ENCODE measurements around the gene PTGES3L. TPM values are rescaled to one million over a fixed set of nuclear protein-coding genes. Genes with fewer than 3 reads are reported as not detected.

Gene PTGES3L
- total RNA-seq, result under 1 TPM in 3 of 5 donors, not detected in 2; 0.25 to 0.44 (median 0.41) TPM
- 0.29 TPM for total RNA-seq (2013)
- 0 to 0.26 (median 0.05) reads per million in 29 experiments for total RNA-seq

DNA sequence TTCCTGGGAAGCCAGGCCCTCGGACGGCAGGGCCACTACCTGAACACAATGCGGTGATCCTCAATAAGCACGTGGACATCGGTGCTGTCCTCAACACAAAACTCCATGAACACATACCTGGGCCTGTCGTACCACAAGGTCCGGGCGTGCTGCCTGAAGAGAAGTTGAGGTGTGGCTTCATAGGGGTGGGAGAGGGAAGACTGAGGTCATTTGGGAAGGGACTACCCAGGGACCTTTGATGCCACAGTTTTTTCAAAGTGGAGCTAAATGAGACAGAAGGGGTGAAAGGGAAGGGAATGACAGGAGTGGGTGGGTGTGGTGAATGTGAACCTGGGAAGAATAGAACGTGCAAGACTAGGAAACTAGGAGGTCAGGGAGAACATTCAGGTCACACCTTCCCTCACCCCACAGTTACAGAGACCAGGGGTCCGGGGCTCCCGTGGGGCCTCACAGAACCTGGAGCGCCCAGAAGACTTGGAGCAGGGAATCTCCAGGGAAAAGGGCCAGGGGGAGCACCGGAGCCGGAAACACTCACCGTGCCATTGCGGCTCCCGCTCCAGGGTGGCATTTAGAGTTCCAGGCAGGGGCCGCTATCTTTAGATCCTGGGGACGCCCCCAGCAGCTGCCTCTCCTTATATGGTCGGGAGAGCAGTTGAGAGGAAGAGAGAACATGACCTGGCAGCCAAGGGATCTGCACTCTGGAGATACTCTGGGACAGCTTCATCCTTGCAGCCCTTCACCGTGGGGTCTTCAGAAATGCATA lies at the start of gene PTGES3L:
Gene PTGES3L, minus strand, starts transcription at position 570 of the 763 bp plus-strand sequence. Its CDS starts 27 bp downstream, at position 543.
- ChIA-PET POLR2A (no interaction called here), CTCF (interaction anchor here in 1 of 2 donors (0.6 kb wide), 2 partner anchors 130 to 705 kb away, joined by 4 read pairs; no protein-coding TSS in a partner anchor)
- DNase-seq, result peak in 3 of 35 experiments; percentile 10 to 24 (median 13)
- Histone ChIP-seq H3K9me3 (no peaks in the 10 kb centered on the region), H3K4me3 (ENCODE audit: control insufficient read depth in 1 of 2, extremely low read depth in 1 of 2, low read length in 1 of 2) (peak within 1 kb of the TSS; percentile 69 to 83), H3K36me3 (ENCODE audit: control insufficient read depth in 2 of 2, extremely low read depth in 1 of 2, insufficient read depth in 1 of 2, low read length in 1 of 2) (peaks cover 0 to 3% of the 10 kb centered on the region in 2 donors), H3K27ac (ENCODE audit: low read length) (peak within 1 kb of the TSS; percentile 60), H3K27me3 (replicated peaks in 1 of 2; ENCODE audit: control insufficient read depth in 2 of 2, extremely low read depth in 1 of 2, insufficient read depth in 2 of 2, low read length in 1 of 2) (no peaks in the 10 kb centered on the region), H3K4me1 (ENCODE audit: control insufficient read depth in 1 of 2, extremely low read depth in 1 of 2, insufficient read depth in 2 of 2, low read length in 2 of 2) (peaks cover 13 to 23% of the 10 kb centered on the region in 2 experiments)
- 24% methylated on average over 9 of the region's 21 CpGs for WGBS (ENCODE audit: insufficient coverage)
- peak within 1 kb of the TSS; percentile 97 to 99 (median 98) for H3K4me3 Mint-ChIP-seq
- H3K27ac Mint-ChIP-seq, result peak within 1 kb of the TSS; percentile 96 to 97
- no peaks in the 10 kb centered on the region for H3K9me3 Mint-ChIP-seq
- H3K27me3 Mint-ChIP-seq, result no peaks in the 10 kb centered on the region
- peaks cover 4% of the 10 kb centered on the region for H3K36me3 Mint-ChIP-seq
- peaks cover 32 to 36% (median 35%) of the 10 kb centered on the region in 3 donors for H3K4me1 Mint-ChIP-seq
- peak; percentile 10 to 36 (median 24) for ATAC-seq (replicated peaks in 1 of 4)

DNA sequence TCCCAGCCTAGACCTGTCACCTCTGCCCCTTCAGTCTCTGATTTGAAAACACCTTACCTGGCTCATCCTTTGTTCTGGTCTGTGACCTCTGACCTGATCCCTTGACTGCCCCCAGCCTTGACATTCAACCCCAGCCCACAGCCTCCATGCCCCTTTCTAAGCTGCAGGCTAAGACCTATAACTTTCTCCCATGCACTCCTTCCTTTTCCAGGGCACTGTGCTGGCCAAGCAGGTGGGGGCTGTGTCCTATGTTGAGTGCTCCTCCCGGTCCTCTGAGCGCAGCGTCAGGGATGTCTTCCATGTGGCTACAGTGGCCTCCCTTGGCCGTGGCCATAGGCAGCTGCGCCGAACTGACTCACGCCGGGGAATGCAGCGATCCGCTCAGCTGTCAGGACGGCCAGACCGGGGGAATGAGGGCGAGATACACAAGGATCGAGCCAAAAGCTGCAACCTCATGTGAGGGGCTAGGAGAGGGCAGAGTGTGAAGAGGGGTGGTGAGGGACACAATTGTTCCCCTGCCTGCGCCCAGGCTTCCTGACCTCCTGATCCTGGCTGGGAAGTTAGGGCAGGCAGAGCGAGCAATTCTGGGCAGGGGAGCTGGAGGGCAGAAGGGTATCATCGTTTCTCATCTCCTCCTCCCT lies 48.5 kb upstream of the PTGES3L start:
- ATAC-seq (replicated peaks in 1 of 4), result no peak
- H3K9me3 Mint-ChIP-seq, result no peaks in the 10 kb centered on the region
- H3K27ac Mint-ChIP-seq, result no peak overlapping the region
- DNase-seq, result no peak
- Histone ChIP-seq H3K27me3 (replicated peaks in 1 of 2; ENCODE audit: control insufficient read depth in 2 of 2, extremely low read depth in 1 of 2, insufficient read depth in 2 of 2, low read length in 1 of 2) (no peaks in the 10 kb centered on the region), H3K27ac (ENCODE audit: low read length) (no peak overlapping the region), H3K36me3 (ENCODE audit: control insufficient read depth in 2 of 2, extremely low read depth in 1 of 2, insufficient read depth in 1 of 2, low read length in 1 of 2) (no peaks in the 10 kb centered on the region), H3K9me3 (no peaks in the 10 kb centered on the region), H3K4me1 (ENCODE audit: control insufficient read depth in 1 of 2, extremely low read depth in 1 of 2, insufficient read depth in 2 of 2, low read length in 2 of 2) (peaks cover 0 to 23% of the 10 kb centered on the region in 2 experiments), H3K4me3 (ENCODE audit: control insufficient read depth in 1 of 2, extremely low read depth in 1 of 2, low read length in 1 of 2) (no peak overlapping the region)
- 93% methylated on average over 14 of the region's 17 CpGs for WGBS (ENCODE audit: insufficient coverage)
- no peaks in the 10 kb centered on the region for H3K36me3 Mint-ChIP-seq
- ChIA-PET POLR2A (no interaction called here), CTCF (no interaction called here)
- H3K4me1 Mint-ChIP-seq, result peaks cover 8 to 16% (median 14%) of the 10 kb centered on the region in 3 donors
- H3K27me3 Mint-ChIP-seq, result no peaks in the 10 kb centered on the region
- H3K4me3 Mint-ChIP-seq, result no peak overlapping the region

DNA sequence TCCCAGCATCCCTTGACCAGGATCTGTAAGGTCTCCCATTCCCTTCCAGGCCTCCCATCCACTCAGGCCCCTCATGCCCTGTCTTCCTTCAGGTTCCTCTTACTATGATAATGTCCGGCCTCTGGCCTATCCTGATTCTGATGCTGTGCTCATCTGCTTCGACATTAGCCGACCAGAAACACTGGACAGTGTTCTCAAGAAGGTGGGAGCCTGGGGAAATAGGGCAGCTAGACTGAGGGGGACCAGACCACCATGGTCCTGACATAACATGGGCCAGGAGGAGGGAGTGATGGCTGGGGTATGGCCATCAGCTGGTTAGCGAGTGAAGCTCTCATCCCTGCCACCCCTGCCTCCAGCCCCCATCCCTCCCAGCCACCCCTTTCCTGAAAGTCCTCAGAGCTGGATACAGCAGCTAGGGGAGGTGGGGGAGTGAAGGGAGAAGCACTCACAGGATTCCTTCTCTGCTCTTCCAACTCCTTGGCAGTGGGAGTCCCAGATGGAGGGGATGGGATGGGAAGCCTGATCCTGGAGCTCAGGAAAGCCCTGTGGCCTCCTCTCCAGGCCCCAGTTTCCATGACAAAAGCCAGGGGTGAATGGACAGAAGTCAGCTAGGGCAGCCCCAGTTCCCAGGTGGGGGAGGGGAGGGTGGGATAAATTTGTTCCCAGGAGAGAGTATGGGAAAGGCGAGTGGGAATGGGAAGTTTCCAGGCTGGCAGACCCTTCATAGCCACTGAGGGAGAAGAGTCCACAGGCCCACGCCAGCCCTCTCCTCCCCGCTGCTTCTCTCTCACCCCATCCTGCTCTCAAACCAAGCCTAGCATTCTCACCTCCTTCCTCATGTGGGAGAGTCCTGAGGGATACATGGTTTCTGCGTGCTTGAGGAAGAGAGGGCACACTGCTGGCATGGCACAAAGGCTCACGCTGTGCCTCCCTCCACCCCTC lies 47.5 kb upstream of the PTGES3L start:
- Mint-ChIP-seq H3K36me3 (no peaks in the 10 kb centered on the region), H3K9me3 (no peaks in the 10 kb centered on the region), H3K27ac (peak overlapping the region in 1 of 2 donors; percentile 54), H3K27me3 (no peaks in the 10 kb centered on the region), H3K4me3 (no peak overlapping the region), H3K4me1 (peaks cover 8 to 16% (median 14%) of the 10 kb centered on the region in 3 donors)
- no peaks in the 10 kb centered on the region for H3K36me3 ChIP-seq (ENCODE audit: control insufficient read depth in 2 of 2, extremely low read depth in 1 of 2, insufficient read depth in 1 of 2, low read length in 1 of 2)
- DNase-seq, result no peak
- no peaks in the 10 kb centered on the region for H3K27me3 ChIP-seq (replicated peaks in 1 of 2; ENCODE audit: control insufficient read depth in 2 of 2, extremely low read depth in 1 of 2, insufficient read depth in 2 of 2, low read length in 1 of 2)
- 100% methylated on average over 3 of the region's 9 CpGs for WGBS (ENCODE audit: insufficient coverage)
- CTCF ChIA-PET, result no interaction called here
- peaks cover 0 to 30% of the 10 kb centered on the region in 2 experiments for H3K4me1 ChIP-seq (ENCODE audit: control insufficient read depth in 1 of 2, extremely low read depth in 1 of 2, insufficient read depth in 2 of 2, low read length in 2 of 2)
- no peak overlapping the region for H3K27ac ChIP-seq (ENCODE audit: low read length)
- POLR2A ChIA-PET, result no interaction called here
- H3K4me3 ChIP-seq (ENCODE audit: control insufficient read depth in 1 of 2, extremely low read depth in 1 of 2, low read length in 1 of 2), result no peak overlapping the region
- no peaks in the 10 kb centered on the region for H3K9me3 ChIP-seq
- no peak for ATAC-seq (replicated peaks in 1 of 4)

GRCh38 chr17:43026595-43026994 lies 46.7 kb upstream of the PTGES3L start:
- Histone ChIP-seq H3K27ac (ENCODE audit: low read length) (no peak overlapping the region), H3K4me3 (ENCODE audit: control insufficient read depth in 1 of 2, extremely low read depth in 1 of 2, low read length in 1 of 2) (no peak overlapping the region), H3K36me3 (ENCODE audit: control insufficient read depth in 2 of 2, extremely low read depth in 1 of 2, insufficient read depth in 1 of 2, low read length in 1 of 2) (no peaks in the 10 kb centered on the region), H3K27me3 (replicated peaks in 1 of 2; ENCODE audit: control insufficient read depth in 2 of 2, extremely low read depth in 1 of 2, insufficient read depth in 2 of 2, low read length in 1 of 2) (no peaks in the 10 kb centered on the region), H3K9me3 (no peaks in the 10 kb centered on the region), H3K4me1 (ENCODE audit: control insufficient read depth in 1 of 2, extremely low read depth in 1 of 2, insufficient read depth in 2 of 2, low read length in 2 of 2) (peaks cover 2 to 34% of the 10 kb centered on the region in 2 experiments)
- WGBS (ENCODE audit: insufficient coverage), result 100% methylated on average over 1 of the region's 5 CpGs
- DNase-seq, result peak in 1 of 35 experiments; percentile 32
- Mint-ChIP-seq H3K27ac (peak overlapping the region in 1 of 2 donors; percentile 54), H3K9me3 (no peaks in the 10 kb centered on the region), H3K4me3 (peak overlapping the region; percentile 18 to 54 (median 34)), H3K4me1 (peaks cover 8 to 17% (median 16%) of the 10 kb centered on the region in 3 donors), H3K27me3 (no peaks in the 10 kb centered on the region), H3K36me3 (no peaks in the 10 kb centered on the region)
- no peak for ATAC-seq (replicated peaks in 1 of 4)
- POLR2A ChIA-PET, result no interaction called here
- CTCF ChIA-PET, result no interaction called here

GRCh38 chr17:43025766-43026537 lies 46.1 kb upstream of the PTGES3L start:
- ATAC-seq (replicated peaks in 1 of 4) (no peak), DNase-seq (no peak)
- no peaks in the 10 kb centered on the region for H3K27me3 ChIP-seq (replicated peaks in 1 of 2; ENCODE audit: control insufficient read depth in 2 of 2, extremely low read depth in 1 of 2, insufficient read depth in 2 of 2, low read length in 1 of 2)
- 88% methylated on average over 10 of the region's 16 CpGs for WGBS (ENCODE audit: insufficient coverage)
- no peaks in the 10 kb centered on the region for H3K9me3 Mint-ChIP-seq
- H3K4me1 Mint-ChIP-seq, result peaks cover 12 to 22% (median 21%) of the 10 kb centered on the region in 3 donors
- H3K27ac Mint-ChIP-seq, result peak overlapping the region in 1 of 2 donors; percentile 54
- no peak overlapping the region for H3K27ac ChIP-seq (ENCODE audit: low read length)
- H3K4me1 ChIP-seq (ENCODE audit: control insufficient read depth in 1 of 2, extremely low read depth in 1 of 2, insufficient read depth in 2 of 2, low read length in 2 of 2), result peaks cover 2 to 41% of the 10 kb centered on the region in 2 experiments
- H3K4me3 ChIP-seq (ENCODE audit: control insufficient read depth in 1 of 2, extremely low read depth in 1 of 2, low read length in 1 of 2), result no peak overlapping the region
- no peaks in the 10 kb centered on the region for H3K36me3 Mint-ChIP-seq
- no peaks in the 10 kb centered on the region for H3K36me3 ChIP-seq (ENCODE audit: control insufficient read depth in 2 of 2, extremely low read depth in 1 of 2, insufficient read depth in 1 of 2, low read length in 1 of 2)
- H3K27me3 Mint-ChIP-seq, result no peaks in the 10 kb centered on the region
- CTCF ChIA-PET, result no interaction called here
- H3K4me3 Mint-ChIP-seq, result peak overlapping the region; percentile 64 to 95 (median 70)
- POLR2A ChIA-PET, result no interaction called here
- H3K9me3 ChIP-seq, result no peaks in the 10 kb centered on the region
